Neutrophil (primary cell): Measurements from ENCODE around the gene THRB.

Experiments used
- H3K27ac ChIP-seq: fragments of 200-600 bp; sonication (generic); 2 replicates; pipeline ENCODE4 v1.5.1; 2016; ENCODE audit warnings: mild to moderate bottlenecking, moderate library complexity
- H3K27me3 ChIP-seq: fragments of 200-600 bp; sonication (generic); 2 replicates; pipeline ENCODE4 v1.6.0; 2016; ENCODE audit warnings: mild to moderate bottlenecking
- H3K36me3 ChIP-seq: fragments of 200-600 bp; sonication (generic); 2 replicates; pipeline ENCODE4 v1.5.1; 2017
- H3K4me1 ChIP-seq, 2 experiments: fragments of 200-600 bp in 1 of 2; sonication (generic) in 1 of 2; 1 replicate in 1 of 2; 2 replicates in 1 of 2; pipeline versions ENCODE4 v1.5.1 to v1.6.1; 2013 to 2016; ENCODE audit warnings: low read depth in 1 of 2, low read length in 1 of 2, mild to moderate bottlenecking in 1 of 2, moderate library complexity in 1 of 2; ENCODE audit not compliant: control insufficient read depth in 1 of 2, insufficient read depth in 1 of 2
- H3K4me3 ChIP-seq, 2 experiments: fragments of 200-600 bp in 1 of 2; sonication (generic) in 1 of 2; 1 replicate in 1 of 2; 2 replicates in 1 of 2; pipeline ENCODE4 v1.5.1; 2013 to 2016; ENCODE audit warnings: low read depth in 1 of 2, low read length in 1 of 2, mild to moderate bottlenecking in 1 of 2, moderate library complexity in 1 of 2
- H3K9me3 ChIP-seq: fragments of 200-600 bp; sonication (generic); 2 replicates; pipeline ENCODE4 v1.5.1; 2016
- CTCF ChIP-seq: fragments of 200-600 bp; sonication (generic); IDR thresholded peaks from 2 replicates; pipeline ENCODE4 v1.5.1; 2016; ENCODE audit warnings: antibody characterized with exemption

The THRB gene

DNA sequence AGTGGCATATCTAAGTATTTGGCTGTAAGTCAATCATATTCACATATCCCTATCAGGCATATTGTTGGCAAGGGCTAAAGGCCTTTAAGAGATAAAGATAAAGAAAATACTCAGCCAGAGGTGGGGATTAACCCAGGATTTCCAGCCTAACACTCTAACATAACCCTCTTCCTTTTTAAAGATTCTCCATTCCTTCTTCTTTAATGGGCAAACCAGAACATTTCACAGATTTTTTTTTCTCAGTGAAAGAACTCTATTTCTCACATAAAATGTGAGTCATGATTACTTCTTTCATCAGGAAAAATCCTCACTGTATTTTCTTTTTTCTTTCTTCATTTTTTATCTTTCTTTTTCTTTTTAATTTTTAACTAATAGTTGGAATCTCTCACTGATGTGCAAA is 349.2 kb downstream of the THRB start:
- Histone ChIP-seq H3K36me3 (no peaks in the 10 kb centered on the region), H3K9me3 (no peaks in the 10 kb centered on the region)

DNA sequence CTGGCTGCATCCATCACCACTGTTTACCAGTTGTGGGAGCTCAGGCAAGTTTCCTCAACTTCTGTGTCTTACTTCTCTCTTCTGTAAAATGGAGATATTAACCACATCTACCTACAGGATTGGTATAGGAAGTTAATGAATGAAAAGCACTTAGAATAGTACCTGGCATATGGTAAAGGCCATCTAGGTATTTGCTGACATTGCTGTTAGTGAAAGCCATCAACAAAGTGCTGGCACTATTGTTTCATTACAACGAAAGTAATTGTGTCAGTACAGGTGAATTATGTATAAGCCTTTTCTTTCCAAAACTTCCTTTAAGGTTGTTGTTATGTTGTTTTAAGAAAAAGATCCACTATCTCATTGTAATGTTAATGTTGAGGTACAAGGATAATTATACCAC is 352.5 kb downstream of the THRB start:
- Histone ChIP-seq H3K9me3 (no peaks in the 10 kb centered on the region), H3K27ac (no peak overlapping the region), H3K4me1 (no peaks in the 10 kb centered on the region), H3K36me3 (no peaks in the 10 kb centered on the region), H3K4me3 (no peak overlapping the region), H3K27me3 (no peaks in the 10 kb centered on the region)
- no peak for TF ChIP-seq CTCF

More for the DNA sequence above, 349.2 kb downstream of the THRB start:
- H3K27me3 ChIP-seq = no peaks in the 10 kb centered on the region
- H3K27ac ChIP-seq = no peak overlapping the region
- no peak for TF ChIP-seq CTCF
- H3K4me3 ChIP-seq = no peak overlapping the region
- no peaks in the 10 kb centered on the region for H3K4me1 ChIP-seq

DNA sequence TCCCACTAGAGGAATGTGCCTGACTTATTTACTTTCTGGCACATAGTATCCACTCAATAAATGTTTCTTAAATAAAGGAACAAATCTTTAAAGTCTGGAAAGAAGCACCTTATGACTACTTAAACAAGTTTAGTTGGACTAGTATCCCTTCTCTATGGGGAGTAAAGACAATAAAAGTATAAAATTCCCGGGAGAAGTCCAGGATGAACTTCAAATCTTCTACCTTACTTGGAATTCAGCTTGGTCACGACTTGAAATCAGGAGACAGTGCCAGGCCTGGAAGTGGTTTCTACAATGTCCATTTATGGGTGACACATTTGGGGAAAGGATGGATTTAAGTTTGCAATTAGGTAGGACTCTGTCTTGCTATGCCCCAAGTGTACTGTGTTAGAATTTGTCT is 353.1 kb downstream of the THRB start:
- Histone ChIP-seq H3K4me3 (no peak overlapping the region), H3K36me3 (no peaks in the 10 kb centered on the region), H3K4me1 (no peaks in the 10 kb centered on the region), H3K9me3 (no peaks in the 10 kb centered on the region), H3K27me3 (no peaks in the 10 kb centered on the region), H3K27ac (no peak overlapping the region)
- TF ChIP-seq CTCF = no peak

DNA sequence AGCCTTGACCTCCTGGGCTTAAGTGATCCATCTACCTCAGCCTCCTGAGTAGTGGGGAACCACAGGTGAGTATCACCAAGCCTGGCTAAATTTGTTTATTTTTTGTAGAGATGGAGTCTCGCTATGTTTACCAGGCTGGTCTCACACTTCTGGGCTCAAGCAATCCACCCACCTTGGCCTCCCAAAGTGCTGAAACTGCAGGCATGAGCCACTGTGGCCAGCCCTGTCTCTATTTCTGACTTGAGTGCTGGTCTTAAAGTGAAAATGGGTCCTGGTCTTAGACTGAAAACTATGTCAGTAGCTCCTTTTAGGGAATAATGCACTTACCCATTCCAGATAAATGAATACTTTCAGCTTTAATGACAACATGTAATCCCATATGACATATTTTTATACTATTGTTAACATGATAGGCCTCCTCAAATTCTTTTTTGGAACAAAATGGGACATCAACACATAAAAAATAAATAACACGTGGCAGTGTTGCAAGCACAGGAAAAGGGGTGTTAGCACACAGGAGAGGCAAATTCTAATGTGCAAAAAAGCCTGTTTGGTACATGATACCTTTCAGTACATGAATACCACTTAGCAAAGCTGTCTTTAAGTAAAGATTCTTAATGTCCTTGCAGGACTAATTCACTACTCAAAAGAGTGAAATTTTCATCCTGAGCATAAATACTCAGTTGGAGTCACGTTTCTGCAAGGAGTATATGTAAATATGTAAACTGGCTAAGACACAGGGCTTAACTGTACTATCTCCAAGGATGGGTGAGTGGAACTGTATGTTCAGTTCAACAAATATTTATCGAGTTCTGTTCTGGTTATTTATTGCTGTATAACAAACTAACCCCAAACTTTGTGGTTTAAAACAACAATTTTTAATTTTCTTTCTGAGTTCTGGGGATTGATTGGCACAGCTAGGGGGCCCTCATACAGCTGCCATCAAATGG is 354.9 kb downstream of the THRB start:
- H3K27me3 ChIP-seq = no peaks in the 10 kb centered on the region
- no peaks in the 10 kb centered on the region for H3K4me1 ChIP-seq
- TF ChIP-seq CTCF = no peak
- H3K9me3 ChIP-seq = no peaks in the 10 kb centered on the region
- no peak overlapping the region for H3K4me3 ChIP-seq
- H3K36me3 ChIP-seq = no peaks in the 10 kb centered on the region
- no peak overlapping the region for H3K27ac ChIP-seq

DNA sequence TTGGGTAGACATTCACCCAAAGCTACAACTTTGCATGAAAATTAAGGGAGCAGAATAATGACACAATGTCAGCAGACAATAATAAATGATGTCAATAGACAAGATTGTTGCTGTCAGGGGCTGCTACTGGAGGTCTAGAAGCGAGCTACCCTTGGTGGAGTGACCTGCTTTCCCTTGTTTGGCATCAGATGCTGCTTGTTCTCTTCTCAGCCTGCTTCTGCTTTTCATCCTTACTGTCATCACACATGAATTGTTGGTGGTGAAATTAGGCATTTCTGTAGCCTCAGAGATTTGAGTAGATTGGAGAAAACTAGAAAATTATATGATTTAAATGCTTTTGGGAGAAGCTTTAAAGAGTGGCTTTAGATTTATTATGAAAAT is 355.8 kb downstream of the THRB start:
- no peaks in the 10 kb centered on the region for H3K36me3 ChIP-seq
- no peak for TF ChIP-seq CTCF
- H3K9me3 ChIP-seq = no peaks in the 10 kb centered on the region
- H3K27me3 ChIP-seq = no peaks in the 10 kb centered on the region
- no peak overlapping the region for H3K4me3 ChIP-seq
- no peak overlapping the region for H3K27ac ChIP-seq
- H3K4me1 ChIP-seq = no peaks in the 10 kb centered on the region
